ENCODE measurements around the gene ANO5. TPM values are rescaled to one million over a fixed set of nuclear protein-coding genes. Genes with fewer than 3 reads are reported as not detected.

ANO5 gene
- total RNA-seq, 1 donor from 2014 or later, result not detected

DNA sequence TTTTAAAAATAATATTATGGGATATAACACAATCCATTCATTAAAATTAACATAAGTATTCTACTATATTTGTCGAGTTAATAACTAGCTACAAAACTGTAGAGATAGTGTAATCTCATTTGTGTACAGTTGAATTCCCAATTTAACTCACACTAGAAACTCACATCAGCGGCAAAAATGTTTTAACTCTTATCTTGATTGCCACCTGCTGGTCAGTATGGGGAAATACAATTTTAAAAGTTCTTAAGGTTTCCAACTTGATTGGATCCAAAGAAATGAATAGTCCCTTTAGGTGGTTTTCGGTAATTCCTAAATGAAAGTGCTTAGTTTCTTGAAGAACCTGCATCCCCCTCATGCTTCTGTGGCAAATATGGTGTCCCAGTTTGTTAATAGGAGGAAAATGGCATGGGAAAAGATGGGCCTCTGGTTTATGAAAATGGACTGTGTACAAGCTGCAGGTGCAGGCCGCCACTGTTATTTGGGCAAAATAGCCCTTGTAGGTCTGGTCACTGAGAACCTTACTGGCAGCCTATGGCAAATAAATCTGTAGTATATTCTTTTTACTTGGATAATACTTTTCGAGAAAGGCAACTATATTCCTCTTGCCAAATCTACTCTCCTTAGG is 111.6 kb downstream of the ANO5 start:
- no peak overlapping the region for H3K27ac ChIP-seq
- TF ChIP-seq, protein P1, sequence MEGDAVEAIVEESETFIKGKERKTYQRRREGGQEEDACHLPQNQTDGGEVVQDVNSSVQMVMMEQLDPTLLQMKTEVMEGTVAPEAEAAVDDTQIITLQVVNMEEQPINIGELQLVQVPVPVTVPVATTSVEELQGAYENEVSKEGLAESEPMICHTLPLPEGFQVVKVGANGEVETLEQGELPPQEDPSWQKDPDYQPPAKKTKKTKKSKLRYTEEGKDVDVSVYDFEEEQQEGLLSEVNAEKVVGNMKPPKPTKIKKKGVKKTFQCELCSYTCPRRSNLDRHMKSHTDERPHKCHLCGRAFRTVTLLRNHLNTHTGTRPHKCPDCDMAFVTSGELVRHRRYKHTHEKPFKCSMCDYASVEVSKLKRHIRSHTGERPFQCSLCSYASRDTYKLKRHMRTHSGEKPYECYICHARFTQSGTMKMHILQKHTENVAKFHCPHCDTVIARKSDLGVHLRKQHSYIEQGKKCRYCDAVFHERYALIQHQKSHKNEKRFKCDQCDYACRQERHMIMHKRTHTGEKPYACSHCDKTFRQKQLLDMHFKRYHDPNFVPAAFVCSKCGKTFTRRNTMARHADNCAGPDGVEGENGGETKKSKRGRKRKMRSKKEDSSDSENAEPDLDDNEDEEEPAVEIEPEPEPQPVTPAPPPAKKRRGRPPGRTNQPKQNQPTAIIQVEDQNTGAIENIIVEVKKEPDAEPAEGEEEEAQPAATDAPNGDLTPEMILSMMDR (IDR thresholded peaks at IDR 0.05), result peak in 2 of 3 experiments; percentile 39 to 62
- no peaks in the 10 kb centered on the region for H3K27me3 ChIP-seq
- no peak for DNase-seq (ENCODE audit: low spot score in 2 of 2)
- intact Hi-C loops (cut with DNase I), result loop anchor here (5.0 to 10.0 kb wide), 2 partner anchors 140 to 1657 kb away; no protein-coding TSS in a partner anchor
- no peaks in the 10 kb centered on the region for H3K36me3 ChIP-seq
- H3K4me1 ChIP-seq, result no peaks in the 10 kb centered on the region
- H3K4me3 ChIP-seq, result no peak overlapping the region
- no peaks in the 10 kb centered on the region for H3K9me3 ChIP-seq

DNA sequence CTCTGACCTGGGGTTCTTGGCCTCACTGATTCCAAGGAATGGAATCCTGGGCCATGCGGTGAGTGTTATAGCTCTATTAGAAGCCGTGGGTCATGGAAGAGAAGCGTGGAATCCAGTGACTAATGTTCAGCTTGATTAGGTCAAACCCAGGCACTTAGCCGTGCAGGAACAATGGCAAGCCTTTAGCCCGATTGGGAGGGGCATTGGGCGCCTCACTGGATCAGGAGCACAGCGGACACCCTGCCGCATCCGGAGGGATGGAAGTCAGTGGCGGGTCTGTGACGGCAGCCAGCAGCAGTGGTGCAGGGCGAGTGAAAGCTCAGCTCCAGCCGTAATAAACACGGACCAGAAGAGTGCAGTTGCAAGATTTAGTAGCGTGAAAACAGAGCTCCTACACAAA is 124.8 kb downstream of the ANO5 start:
- DNase-seq (ENCODE audit: low spot score in 2 of 2), result no peak
- no peaks in the 10 kb centered on the region for H3K9me3 ChIP-seq
- H3K36me3 ChIP-seq, result no peaks in the 10 kb centered on the region
- intact Hi-C loops (cut with DNase I), result no loop called here
- H3K4me1 ChIP-seq, result no peaks in the 10 kb centered on the region
- H3K4me3 ChIP-seq, result no peak overlapping the region
- no peaks in the 10 kb centered on the region for H3K27me3 ChIP-seq
- TF ChIP-seq, protein P1 (IDR thresholded peaks at IDR 0.05), result no peak
- H3K27ac ChIP-seq, result no peak overlapping the region

DNA sequence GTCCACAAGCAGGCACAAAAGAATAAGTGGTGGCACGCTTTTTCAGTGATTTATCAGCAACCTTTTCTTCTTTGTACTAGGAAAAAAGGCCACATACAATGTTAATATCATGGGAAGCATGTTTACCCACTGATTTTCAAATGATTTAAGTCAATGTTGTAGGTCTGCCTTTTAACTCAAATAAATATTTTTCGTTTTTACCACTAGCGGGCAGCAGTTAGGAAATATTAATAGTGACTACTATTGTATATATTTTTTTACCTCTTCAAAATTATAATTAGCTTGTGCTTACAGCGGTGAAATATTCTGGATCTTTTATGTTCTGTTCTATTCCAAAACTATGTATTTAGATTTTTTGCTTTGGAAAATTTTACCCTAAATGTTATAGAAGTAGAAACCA is 138.9 kb downstream of the ANO5 start:
- no peak for DNase-seq (ENCODE audit: low spot score in 2 of 2)
- TF ChIP-seq, protein P1 (IDR thresholded peaks at IDR 0.05), result no peak
- Histone ChIP-seq H3K4me3 (no peak overlapping the region), H3K4me1 (no peaks in the 10 kb centered on the region), H3K27me3 (no peaks in the 10 kb centered on the region), H3K36me3 (no peaks in the 10 kb centered on the region), H3K27ac (no peak overlapping the region), H3K9me3 (no peaks in the 10 kb centered on the region)
- intact Hi-C loops (cut with DNase I), result loop anchor here (5.0 kb wide), 1 partner anchor 456 kb away; no protein-coding TSS in a partner anchor

Other genes with a start within 250 kb of the ANO5 start
- gene SLC17A6, start 145.3 kb downstream of the ANO5 start, total RNA-seq, result not detected